HG03342 (cell line): ENCODE results near the gene WDPCP.
A peak's percentile ranks its signal among the peaks of the same experiment; 100 is the strongest.
"Not testable (repeated sequence)": the region's sequence is repeated elsewhere in the genome, so short reads cannot be mapped to it uniquely, and the experiment has no call there.

Experiments used
- ATAC-seq: cut with Tn5 transposase; IDR thresholded peaks from one replicate; pipeline ENCODE4 v1.9.1; 2021; ENCODE audit warnings: mild to moderate bottlenecking, moderate library complexity; ENCODE audit not compliant: unreplicated experiment

WDPCP gene

DNA sequence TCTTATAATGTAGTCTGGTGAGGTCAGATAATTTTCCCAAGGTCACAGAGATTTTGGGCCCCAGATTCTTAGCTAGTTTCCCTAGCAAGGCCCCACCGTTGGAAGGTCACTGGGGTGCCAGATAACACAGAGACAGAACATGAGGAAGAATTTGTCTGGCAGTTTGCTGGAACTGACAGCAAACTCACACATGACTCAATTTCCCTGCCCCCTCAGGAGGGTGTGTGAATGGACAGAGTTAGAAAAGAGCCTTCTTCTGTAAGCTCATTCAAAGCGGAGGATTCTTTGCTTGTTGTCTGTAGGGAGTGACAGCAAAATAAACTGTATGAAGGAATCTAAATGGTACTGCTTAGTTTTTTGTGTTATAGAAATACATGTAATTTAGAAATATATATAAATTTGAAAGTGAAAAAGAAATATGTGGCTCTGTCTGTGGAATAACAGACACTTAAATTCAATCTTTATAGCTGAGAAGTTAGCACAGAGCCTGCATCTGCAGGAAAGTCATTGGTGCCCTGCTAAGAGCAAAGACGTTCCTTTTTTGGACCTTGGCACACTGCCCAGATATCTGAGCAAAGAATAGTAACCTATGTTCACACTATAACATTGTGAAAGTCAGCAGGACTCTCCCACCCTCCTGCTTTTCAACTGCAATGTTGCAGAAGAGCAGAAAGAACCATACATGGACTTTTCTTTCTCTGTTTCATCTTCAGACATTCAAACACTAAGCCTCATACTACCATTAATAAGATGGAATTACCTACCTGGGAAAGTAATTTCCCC is 2.5 kb upstream of the WDPCP start:
- ATAC-seq, result no peak

DNA sequence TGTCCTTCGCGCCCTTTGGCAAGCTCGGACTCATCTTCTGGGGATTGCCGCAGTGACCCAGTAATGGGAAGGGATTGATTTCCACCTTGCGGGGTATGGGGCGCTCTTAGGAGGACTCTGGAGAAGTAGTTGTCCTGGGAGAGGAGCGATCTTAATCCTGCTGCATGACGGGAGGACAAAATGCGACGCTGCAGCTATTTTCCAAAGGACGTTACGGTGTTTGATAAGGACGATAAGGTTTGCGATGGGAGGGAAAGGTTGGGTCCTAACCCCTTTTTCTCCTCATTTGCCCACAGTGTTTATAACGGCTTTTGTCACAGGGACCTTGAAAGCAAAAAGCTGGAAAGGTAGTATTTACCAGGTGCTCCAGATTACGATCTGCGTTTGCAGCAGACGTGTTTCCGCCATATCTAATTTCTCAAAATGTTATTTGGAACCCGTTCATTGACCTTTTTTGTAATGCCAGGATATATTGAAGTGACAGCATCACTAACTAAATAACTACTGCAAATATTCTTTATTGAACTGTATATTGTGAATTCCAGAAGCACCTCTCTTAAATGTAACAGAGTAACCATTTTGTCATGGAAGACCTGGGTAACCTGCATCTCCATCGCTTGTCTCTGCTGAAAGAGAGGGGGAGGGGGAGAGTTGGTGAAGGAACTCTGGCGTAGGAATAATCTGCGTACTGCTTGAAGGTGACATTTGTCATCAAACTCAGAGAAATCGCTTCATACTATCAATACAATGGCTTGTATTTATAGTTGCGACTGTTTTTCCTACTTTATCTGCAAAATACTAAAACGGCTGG is 1.1 kb upstream of the WDPCP start:
- peak; percentile 3 for ATAC-seq

DNA sequence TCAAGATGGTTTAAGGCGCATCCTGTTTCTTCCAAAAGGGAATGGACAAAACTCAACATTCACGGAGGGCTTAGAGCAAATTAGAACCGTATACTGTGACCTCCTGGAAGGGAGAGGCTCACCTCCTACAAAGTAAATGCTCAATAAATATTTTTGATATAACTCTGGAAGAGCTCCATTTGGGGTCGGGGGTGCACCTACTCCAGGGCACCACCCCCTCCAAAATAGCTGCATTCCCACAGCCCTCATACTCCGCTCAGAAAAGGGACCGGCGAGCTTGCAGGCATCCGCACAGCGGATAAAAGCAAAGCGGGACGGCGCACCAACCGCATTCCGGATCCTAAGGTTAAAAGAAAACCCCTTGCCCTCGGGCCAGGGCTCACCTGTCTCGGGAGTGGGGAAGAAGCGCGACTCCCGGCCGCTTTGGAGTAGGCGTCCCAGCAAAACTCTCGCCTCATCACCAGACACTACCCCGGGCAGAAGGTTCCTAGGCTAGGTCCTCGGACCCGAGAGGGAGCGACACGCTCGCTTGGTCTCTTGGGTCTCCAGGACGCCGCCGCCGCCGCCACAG is 378 bp downstream of the WDPCP start:
- peak; percentile 0 for ATAC-seq

DNA sequence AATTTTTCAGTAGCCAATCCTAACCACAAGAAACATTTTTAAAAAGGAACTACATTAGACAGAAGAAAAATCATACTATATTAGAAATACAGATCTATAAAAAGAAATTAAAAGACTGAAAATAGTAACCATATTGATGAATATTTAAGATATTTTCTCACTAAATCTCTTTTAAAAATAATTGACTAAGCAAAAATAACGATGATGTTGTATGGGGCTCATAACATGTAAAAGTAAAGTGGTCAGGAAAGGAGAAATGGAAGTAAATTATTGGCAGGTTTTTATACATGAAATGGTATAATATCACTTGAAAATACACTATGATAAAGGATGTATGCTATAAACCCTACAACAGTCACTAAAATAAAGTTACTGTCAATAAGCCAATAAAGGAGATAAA is 5.4 kb downstream of the WDPCP start:
- no peak for ATAC-seq

DNA sequence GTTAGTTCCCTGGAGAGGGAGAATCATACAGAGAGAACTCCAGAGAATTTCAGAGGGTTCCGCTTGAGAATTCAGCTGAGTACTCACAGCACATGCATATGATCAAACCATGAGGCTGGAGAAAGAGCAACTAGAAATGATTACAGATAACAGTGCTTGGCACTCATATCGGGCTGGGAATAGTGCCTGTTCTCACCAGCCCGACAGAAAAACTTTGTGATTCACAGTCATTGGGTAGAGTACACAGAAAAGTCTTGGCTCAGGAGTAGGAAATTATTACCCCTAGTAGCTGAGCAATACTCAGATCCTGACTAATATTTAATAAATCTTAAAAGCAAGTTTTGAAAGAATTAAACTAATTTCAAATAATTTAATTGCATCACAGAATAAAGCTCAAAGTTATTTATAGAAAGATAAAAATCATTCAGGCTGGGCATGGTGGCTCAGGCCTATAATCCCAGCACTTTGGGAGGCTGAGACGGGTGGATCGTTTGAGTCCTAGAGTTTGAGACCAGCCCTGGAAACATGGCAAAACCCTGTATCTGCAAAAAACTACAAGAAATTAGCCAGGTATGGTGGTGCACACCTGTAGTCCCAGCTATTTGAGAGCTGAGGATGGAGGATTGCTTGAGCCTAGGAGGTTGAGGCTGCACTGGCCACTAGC is 6.8 kb downstream of the WDPCP start:
- no peak for ATAC-seq

DNA sequence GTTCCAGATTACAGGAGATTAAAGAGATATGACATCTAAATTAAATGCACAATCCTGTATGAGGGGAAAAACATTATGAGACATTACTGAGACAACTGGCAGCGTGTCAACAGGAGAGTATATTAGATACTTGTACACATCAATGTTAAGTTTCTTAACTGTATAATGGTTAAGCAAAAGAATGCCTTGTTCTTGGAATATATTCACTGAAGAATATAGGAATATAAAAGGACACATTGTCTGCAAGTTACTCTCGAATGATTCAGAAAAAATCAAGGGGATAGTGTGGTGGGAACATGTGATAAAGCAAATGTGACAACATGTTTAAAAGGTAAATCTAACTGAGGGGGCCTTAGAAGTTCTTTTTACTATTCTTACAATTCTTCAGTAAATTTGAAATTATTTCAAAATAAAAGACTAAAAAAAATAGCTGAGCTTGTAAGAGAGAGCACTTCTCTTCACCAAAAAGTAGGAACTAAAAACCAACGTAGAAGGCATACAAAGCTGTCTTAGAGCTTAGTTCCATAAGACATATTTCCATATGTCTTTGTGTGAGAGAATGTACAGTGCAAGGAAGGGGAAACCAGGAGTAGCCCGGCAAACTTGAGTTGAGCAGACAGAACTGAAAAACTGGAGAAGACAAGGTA is 7.5 kb downstream of the WDPCP start:
- no peak for ATAC-seq

DNA sequence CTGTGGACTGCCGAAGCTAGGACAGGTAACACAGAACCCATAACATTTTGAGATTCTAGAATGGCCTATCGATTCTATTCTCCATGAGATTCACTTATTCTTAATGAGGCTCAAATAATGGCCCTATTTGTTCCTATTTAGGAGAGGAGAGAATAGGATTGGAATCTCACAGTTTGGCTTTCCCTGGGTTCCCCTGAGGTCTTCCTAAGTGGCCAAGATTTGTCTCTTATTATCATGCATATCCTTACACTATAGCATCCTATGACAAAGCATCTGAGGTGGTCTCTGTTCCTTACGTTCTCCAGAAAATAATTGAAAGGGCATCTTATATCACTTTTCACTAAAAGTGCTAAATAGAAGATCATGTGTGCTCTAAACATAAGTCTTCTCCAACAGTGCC is 9.5 kb downstream of the WDPCP start:
- ATAC-seq, result no peak

DNA sequence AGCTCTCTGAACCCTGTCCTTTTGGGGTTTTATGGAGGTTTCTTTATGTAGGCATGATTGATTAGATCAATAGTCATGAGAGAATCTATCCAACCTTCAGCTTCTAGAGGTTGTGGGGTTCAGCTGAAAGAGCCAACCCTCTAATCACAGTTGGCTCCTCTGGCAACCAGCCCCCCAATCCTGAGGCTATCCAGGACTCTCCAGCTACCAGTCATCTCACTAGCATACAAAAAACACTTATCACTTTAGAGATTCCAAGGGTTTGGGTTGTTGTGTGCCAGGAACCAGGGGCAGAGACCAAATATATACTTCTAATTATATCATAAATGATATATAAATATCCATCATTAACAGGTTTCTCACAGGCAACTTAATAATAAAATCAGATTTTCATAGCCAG is 11.7 kb downstream of the WDPCP start:
- no peak for ATAC-seq

DNA sequence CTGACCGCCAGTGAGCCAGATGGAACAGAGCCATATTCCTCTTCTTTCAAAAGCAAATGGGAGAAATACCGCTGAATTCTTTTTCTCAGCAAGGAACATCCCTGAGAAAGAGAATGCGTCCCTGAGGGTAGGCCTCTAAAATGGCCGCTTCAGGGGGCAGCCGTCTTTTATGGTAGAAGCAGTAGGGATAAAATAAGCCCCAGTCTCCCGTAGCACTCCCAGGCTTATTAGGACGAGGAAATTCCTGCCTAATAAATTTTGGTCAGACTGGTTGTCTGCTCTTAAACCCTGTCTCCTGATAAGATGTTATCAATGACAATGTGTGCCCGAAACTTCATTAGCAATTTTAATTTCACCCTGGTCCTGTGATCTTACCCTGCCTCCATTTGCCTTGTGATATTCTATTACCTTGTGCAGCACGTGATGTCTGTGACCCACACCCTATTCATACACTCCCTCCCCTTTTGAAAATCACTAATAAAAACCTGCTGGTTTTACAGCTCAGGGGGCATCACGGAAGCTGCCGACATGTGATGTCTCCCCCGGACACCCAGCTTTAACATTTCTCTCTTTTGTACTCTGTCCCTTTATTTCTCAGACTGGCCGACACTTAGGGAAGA is 14.4 kb downstream of the WDPCP start:
- ATAC-seq, result not testable (repeated sequence)

DNA sequence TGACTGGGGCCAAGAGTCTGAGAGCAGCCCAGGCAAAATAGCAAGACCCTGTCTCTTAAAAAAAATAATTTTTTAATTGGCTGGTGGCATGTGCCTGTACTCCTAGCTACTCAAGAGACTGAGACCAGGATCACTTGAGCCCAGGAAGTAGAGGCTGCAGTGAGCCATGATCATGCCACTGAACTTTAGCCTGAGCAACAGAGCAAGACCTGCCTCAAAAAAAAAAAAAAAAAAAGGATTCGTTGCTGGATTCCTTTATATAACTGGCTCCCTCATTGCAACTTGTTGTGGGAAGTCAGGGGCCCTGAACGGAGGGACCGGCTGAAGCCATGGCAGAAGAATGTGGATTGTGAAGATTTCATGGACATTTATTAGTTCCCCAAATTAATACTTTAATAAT is 15.3 kb downstream of the WDPCP start:
- not testable (repeated sequence) for ATAC-seq

DNA sequence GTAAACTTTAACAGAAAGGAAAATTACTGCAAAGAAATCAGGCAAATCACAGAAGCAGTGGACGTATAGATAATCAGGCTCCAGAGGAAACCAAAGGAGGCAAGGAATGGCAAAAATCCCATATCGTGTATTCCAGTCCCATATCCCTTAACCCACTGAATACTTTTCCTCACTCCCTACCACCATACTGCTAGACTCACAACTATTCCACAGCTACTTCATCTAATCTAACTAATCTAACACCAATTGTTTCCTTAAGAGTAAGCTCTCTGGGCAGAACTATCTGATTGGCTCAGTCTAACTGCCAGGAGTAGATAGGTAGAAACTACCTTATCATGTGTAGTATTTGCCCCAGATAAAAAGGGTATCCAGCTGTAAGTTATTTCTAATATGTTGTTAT is 16.3 kb downstream of the WDPCP start:
- ATAC-seq, result no peak

DNA sequence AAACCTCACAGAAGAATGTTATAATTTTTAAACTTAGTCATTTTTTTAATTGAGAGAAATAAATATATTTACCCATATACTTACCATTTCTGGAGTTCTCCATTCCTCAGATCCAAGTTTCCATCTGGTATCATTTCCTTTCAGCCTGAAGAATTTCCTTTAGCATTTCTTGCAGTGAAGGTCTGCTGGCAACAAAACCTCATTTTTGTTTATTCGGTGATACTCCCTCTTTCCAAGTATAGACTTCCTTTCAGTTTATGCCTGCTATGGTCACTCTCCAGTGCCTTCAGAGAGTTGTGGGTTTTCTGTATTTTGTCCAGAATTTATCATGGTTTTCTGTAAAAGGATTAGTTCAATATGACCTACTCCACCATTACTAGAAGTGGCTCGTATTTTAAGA is 17.0 kb downstream of the WDPCP start:
- ATAC-seq, result no peak

DNA sequence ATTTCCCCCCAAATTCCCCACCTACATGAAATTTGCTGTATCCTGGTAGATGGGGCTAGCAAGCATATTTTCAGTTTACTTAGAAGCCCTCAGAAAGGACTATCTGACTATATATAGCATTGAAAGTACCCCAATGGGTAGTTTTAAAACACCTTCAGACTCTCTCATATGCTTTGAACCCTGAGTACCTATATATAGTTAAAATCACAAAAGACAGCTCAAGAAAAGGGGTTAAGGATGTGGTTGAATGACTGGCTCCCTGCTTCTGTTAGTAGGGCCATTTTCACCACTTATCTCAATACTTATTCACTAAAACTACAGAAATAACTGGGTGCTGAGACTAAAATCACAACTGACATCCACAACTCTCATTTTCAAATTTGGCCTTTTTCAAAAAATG is 18.5 kb downstream of the WDPCP start:
- ATAC-seq, result no peak

DNA sequence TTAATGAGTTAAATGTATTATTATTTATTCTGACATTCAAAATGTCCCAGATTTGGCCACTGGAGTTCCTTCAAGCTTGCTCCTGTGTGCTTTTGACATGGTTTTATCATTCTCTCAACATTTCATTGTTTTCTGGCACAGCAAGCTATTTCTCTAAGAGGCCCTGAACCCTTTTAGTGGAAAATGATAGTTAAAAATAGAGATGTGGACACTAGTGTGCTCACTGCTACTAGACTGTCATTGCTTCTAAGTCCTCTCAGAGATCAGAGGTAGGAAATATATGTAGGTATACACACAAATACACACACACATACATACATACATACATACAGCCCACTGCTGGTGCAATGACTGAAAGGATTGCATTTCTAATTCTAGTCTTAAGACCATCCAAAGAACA is 25.5 kb downstream of the WDPCP start:
- ATAC-seq, result no peak

DNA sequence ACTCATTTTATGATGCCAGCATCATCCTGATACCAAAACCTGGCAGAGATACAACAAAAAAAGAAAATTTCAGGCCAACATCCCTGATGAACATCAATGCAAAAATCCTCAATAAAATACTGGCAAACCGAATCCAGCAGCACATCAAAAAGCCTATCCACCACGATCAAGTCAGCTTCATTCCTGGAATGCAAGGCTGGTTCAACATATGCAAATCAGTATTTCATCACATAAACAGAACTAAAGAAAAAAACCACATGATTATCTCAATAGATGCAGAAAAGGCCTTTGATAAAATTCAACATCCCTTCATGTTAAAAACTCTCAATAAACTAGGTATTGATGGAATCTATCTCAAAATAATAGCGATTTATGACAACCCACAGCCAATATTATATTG is 29.4 kb downstream of the WDPCP start:
- ATAC-seq, result not testable (repeated sequence)

DNA sequence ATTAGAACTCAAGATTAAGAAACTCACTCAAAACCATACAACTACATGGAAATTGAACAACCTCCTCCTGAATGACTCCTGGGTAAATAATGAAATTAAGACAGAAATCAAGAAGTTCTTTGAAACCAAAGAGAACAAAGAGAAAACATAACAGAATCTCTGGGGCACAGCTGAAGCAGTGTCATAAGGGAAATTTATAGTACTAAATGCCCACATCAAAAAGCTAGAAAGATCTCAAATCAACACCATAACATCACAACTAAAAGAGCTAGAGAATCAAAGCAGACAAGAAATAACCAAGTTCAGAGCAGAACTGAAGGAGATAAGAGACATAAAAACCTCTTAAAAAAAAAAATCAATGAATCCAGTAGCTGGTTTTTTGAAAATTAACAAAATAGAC is 30.5 kb downstream of the WDPCP start:
- ATAC-seq, result not testable (repeated sequence)

DNA sequence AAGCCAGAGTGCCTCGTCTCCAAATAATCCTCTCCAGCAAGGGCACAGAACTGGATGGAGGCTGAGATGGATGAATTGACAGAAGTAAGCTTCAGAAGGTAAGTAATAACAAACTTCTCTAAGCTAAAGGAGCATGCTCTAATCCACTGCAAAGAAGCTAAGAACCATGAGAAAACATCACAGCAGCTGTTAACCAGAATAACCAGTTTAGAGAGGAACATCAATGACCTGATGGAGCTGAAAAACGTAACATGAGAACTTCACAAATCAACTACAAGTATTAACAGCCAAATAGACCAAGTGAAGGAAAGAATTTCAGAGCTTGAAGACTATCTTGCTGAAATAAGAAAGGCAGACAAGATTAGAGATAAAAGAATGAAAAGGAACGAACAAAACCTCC is 32.3 kb downstream of the WDPCP start:
- no peak for ATAC-seq

DNA sequence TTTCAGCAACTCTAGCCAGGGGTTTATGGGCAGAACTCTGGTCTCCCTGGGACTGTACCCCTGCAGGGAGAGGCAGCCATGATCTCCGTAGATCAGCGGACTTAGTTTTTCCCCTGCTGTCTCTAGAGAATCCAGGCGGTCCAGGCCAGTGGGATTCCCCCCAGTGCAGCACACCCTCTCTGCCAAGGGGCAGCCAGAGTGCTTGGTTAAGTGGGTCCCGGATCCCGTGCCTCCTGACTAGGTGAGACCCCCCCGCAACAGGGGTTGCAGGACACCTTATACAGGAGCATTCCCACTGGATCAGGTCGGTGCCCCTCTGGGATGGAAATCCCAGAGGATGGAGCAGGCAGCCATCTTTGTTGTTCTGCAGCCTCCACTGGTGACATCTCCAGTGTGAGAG is 33.0 kb downstream of the WDPCP start:
- ATAC-seq, result no peak

DNA sequence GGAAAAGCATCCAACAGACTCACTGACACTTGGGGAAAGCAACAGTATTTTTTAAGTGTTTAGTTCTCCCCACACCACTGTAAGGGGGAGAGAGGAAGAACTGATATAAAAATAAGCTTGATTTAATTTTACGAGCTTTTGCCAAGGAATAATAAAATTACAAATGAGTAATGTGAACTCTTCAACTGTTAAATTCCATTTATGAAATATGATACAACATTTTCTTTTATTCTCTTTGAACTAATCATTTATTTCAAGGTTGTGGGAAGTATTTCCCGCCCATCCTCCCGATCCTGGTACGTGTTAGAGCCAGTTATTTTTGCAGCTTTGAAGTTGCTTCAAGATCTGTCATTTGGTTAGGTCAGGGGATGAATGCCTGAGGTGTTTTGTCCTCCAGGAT is 35.2 kb downstream of the WDPCP start:
- ATAC-seq, result no peak

DNA sequence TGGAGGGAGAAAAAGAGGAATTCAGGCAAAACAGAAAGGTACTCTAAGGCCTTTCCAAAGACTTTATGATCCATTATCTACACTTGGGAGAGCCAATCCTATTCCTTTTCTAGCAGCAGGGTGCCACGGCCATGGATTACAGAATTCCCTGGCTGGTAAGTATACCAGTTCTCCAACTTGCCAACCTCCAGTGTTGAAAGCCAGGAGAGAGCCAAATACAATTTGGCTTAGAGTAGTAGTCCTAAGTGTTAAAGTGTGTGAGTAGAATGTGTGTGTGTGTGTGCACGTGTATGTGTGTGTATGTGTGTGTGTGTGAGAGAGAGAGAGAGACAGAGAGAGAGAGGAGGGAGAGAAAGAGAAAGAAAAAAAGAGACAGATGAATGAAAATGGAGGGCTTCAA is 43.3 kb downstream of the WDPCP start:
- no peak for ATAC-seq
